H1 (cell line): ENCODE data around the gene TGFBR2. TPM values are rescaled to one million over a fixed set of nuclear protein-coding genes. Genes with fewer than 3 reads are reported as not detected.

Experiments
- CTCF ChIA-PET: fragments of 300-600 bp; sonication (Branson Sonifier 250); formaldehyde crosslinking; loops from one replicate; lab custom pipeline; 2021; ENCODE audit not compliant: partially characterized antibody; lab: Charles Lee
- POLR2A ChIA-PET: fragments of 300-600 bp; sonication (Branson Sonifier 250); formaldehyde crosslinking; loops from one replicate; lab custom pipeline; 2021; ENCODE audit warnings: inconsistent platforms; ENCODE audit not compliant: partially characterized antibody; lab: Charles Lee
- DNase-seq, 2 experiments: peaks; one replicate each; pipeline versions ENCODE4 v3.0.0 to v3.0.0-alpha.2; 2010 to 2022; ENCODE audit warnings: low spot score in 2 of 2, low read depth in 1 of 2, mixed read lengths in 1 of 2
- FAIRE-seq: peaks from 2 replicates; lab custom pipeline; 2011; peaks lifted over from hg19 to GRCh38; lab: Jason Lieb, UNC
- H2AFZ ChIP-seq: 2 replicates; pipeline ENCODE4 v1.8.1; 2012; ENCODE audit warnings: low read length, inconsistent platforms
- H2AK5ac ChIP-seq: 2 replicates; pipeline ENCODE4 v1.6.1; 2013; ENCODE audit warnings: low read depth, low read length
- H2BK120ac ChIP-seq: replicated peaks from 2 replicates; pipeline ENCODE3; 2013; ENCODE audit warnings: low read depth, low read length, inconsistent platforms
- H2BK12ac ChIP-seq: 2 replicates; pipeline ENCODE4 v1.6.1; 2013; ENCODE audit warnings: low read depth, low read length
- H2BK15ac ChIP-seq: 2 replicates; pipeline ENCODE4 v1.6.1; 2013; ENCODE audit warnings: low read length
- H2BK20ac ChIP-seq: 2 replicates; pipeline ENCODE4 v1.6.1; 2013; ENCODE audit warnings: low read length
- H2BK5ac ChIP-seq: 2 replicates; pipeline ENCODE4 v1.6.1; 2013; ENCODE audit warnings: low read depth, low read length
- H3K14ac ChIP-seq: 2 replicates; pipeline ENCODE4 v1.6.1; 2013; ENCODE audit warnings: inconsistent platforms; ENCODE audit not compliant: insufficient read length
- H3K18ac ChIP-seq: 2 replicates; pipeline ENCODE4 v1.6.1; 2013; ENCODE audit warnings: low read length; ENCODE audit errors: extremely low read depth
- H3K23ac ChIP-seq: 2 replicates; pipeline ENCODE4 v1.6.1; 2013; ENCODE audit warnings: inconsistent platforms; ENCODE audit not compliant: insufficient read length
- H3K23me2 ChIP-seq: 2 replicates; pipeline ENCODE4 v1.6.1; 2013; ENCODE audit warnings: low read depth, low read length
- H3K27ac ChIP-seq: 2 replicates; pipeline ENCODE4 v1.6.1; 2011; ENCODE audit warnings: low read depth, low read length, inconsistent platforms
- H3K27me3 ChIP-seq, 4 experiments: replicated peaks in 1 of 4; 1 replicate in 1 of 4; 2 replicates in 3 of 4; pipeline versions ENCODE4 v1.6.1 to v1.8.1; 2011 to 2013; ENCODE audit warnings: low read length in 3 of 4, mild to moderate bottlenecking in 3 of 4, inconsistent platforms in 2 of 4, mixed read lengths in 2 of 4, moderate library complexity in 1 of 4; ENCODE audit not compliant: control insufficient read depth in 3 of 4, insufficient read depth in 3 of 4; ENCODE audit errors: extremely low read depth in 1 of 4
- H3K36me3 ChIP-seq, 4 experiments: 2 replicates each; pipeline versions ENCODE4 v1.6.1 to v1.8.1; 2011 to 2013; ENCODE audit warnings: mild to moderate bottlenecking in 4 of 4, low read length in 3 of 4, moderate library complexity in 2 of 4, control low read depth in 1 of 4, inconsistent platforms in 1 of 4; ENCODE audit not compliant: insufficient read depth in 4 of 4, control insufficient read depth in 2 of 4
- H3K4ac ChIP-seq: replicated peaks from 2 replicates; pipeline ENCODE3; 2013; ENCODE audit warnings: low read length, low read depth, mixed read lengths, inconsistent platforms; ENCODE audit not compliant: insufficient read length
- H3K4me1 ChIP-seq, 4 experiments: replicated peaks in 1 of 4; 1 replicate in 1 of 4; 2 replicates in 3 of 4; pipeline versions ENCODE4 v1.6.1 to v1.8.1; 2011 to 2013; ENCODE audit warnings: low read length in 3 of 4, inconsistent platforms in 2 of 4, mixed read lengths in 1 of 4; ENCODE audit not compliant: insufficient read depth in 4 of 4, control insufficient read depth in 3 of 4
- H3K4me2 ChIP-seq, 2 experiments: 2 replicates each; pipeline versions ENCODE4 v1.6.1 to v1.8.1; 2011 to 2013; ENCODE audit warnings: low read depth in 2 of 2, low read length in 2 of 2, control low read depth in 1 of 2, inconsistent platforms in 1 of 2, mild to moderate bottlenecking in 1 of 2; ENCODE audit not compliant: insufficient read depth in 1 of 2
- H3K4me3 ChIP-seq, 4 experiments: fragments of 200-600, 300-600 bp in 1 of 4; sonication (generic), shearing (Covaris generic), sonication (Bioruptor Twin) in 1 of 4; 2 replicates each; pipeline versions ENCODE4 v1.5.1 to v1.8.1; 2011 to 2016; ENCODE audit warnings: low read length in 4 of 4, low read depth in 3 of 4, control low read depth in 2 of 4, inconsistent platforms in 2 of 4, mild to moderate bottlenecking in 2 of 4, mixed read lengths in 1 of 4, moderate library complexity in 1 of 4; ENCODE audit not compliant: insufficient read depth in 2 of 4; ENCODE audit errors: extremely low read depth in 1 of 4
- H3K56ac ChIP-seq: replicated peaks from 2 replicates; pipeline ENCODE3; 2013; ENCODE audit warnings: low read depth, mild to moderate bottlenecking, mixed read lengths, low read length, inconsistent platforms; ENCODE audit not compliant: insufficient read length
- H3K79me1 ChIP-seq: 2 replicates; pipeline ENCODE4 v1.6.1; 2013; ENCODE audit warnings: low read depth, low read length, control low read depth
- H3K79me2 ChIP-seq, 2 experiments: 2 replicates each; pipeline versions ENCODE4 v1.6.1 to v1.8.1; 2012 to 2013; ENCODE audit warnings: low read length in 2 of 2, mild to moderate bottlenecking in 2 of 2, inconsistent platforms in 1 of 2; ENCODE audit not compliant: insufficient read depth in 2 of 2, control insufficient read depth in 1 of 2
- H3K9ac ChIP-seq, 4 experiments: replicated peaks in 1 of 4; 1 replicate in 1 of 4; 2 replicates in 3 of 4; pipeline versions ENCODE4 v1.6.1 to v1.8.1; 2011 to 2013; ENCODE audit warnings: low read depth in 3 of 4, low read length in 3 of 4, control low read depth in 2 of 4, mild to moderate bottlenecking in 2 of 4, moderate library complexity in 2 of 4, inconsistent platforms in 1 of 4; ENCODE audit errors: extremely low read depth in 1 of 4
- H3K9me3 ChIP-seq, 2 experiments: 2 replicates each; pipeline versions ENCODE4 v1.6.1 to v1.8.1; 2012 to 2013; ENCODE audit warnings: mild to moderate bottlenecking in 2 of 2, moderate library complexity in 2 of 2, control low read depth in 1 of 2, inconsistent platforms in 1 of 2, low read depth in 1 of 2, low read length in 1 of 2, mixed read lengths in 1 of 2; ENCODE audit not compliant: insufficient read depth in 2 of 2
- H4K20me1 ChIP-seq, 2 experiments: replicated peaks in 1 of 2; 2 replicates each; pipeline versions ENCODE3 to v1.8.1; 2011 to 2013; ENCODE audit warnings: inconsistent platforms in 2 of 2, low read length in 2 of 2, mild to moderate bottlenecking in 1 of 2; ENCODE audit not compliant: insufficient read depth in 2 of 2, control insufficient read depth in 1 of 2
- H4K5ac ChIP-seq: 2 replicates; pipeline ENCODE4 v1.6.1; 2013; ENCODE audit warnings: low read length, low read depth, mixed read lengths, inconsistent platforms; ENCODE audit not compliant: insufficient read length
- H4K8ac ChIP-seq: 2 replicates; pipeline ENCODE4 v1.8.0; 2013; ENCODE audit warnings: mild to moderate bottlenecking, moderate library complexity, low read length, inconsistent platforms; ENCODE audit not compliant: insufficient read depth; ENCODE audit errors: extremely low read depth
- H4K91ac ChIP-seq: replicated peaks from 2 replicates; pipeline ENCODE3; 2013; ENCODE audit warnings: low read length, mixed read lengths, inconsistent platforms; ENCODE audit not compliant: insufficient read length
- ATF3 ChIP-seq: IDR thresholded peaks from 2 replicates; pipeline ENCODE4 v1.6.1; 2011; ENCODE audit warnings: low read depth, mild to moderate bottlenecking, low read length; ENCODE audit not compliant: insufficient read depth
- CREB1 ChIP-seq: IDR thresholded peaks from 2 replicates; pipeline ENCODE4 v1.6.1; 2012; ENCODE audit warnings: inconsistent platforms
- GTF2F1 ChIP-seq: IDR thresholded peaks from 2 replicates; pipeline ENCODE4 v1.6.1; 2012; ENCODE audit warnings: low read depth, low read length, improper control_type of control experiment, borderline replicate concordance
- SIX5 ChIP-seq: IDR thresholded peaks from 2 replicates; pipeline ENCODE4 v1.6.1; 2011; ENCODE audit warnings: mild to moderate bottlenecking, low read depth, low read length
- SP2 ChIP-seq: IDR thresholded peaks from 2 replicates; pipeline ENCODE4 v1.6.1; 2012; ENCODE audit warnings: mild to moderate bottlenecking, low read length, inconsistent platforms
- SP4 ChIP-seq: IDR thresholded peaks from 2 replicates; pipeline ENCODE4 v1.6.1; 2012; ENCODE audit warnings: low read length, inconsistent platforms
- WGBS, 2 experiments: shearing (Covaris generic) in 1 of 2; methylation state at CpG; one replicate each; pipeline versions ENCODE4 v1.1.6 to v1.1.7; 2013 to 2015; ENCODE audit warnings: low lambda C conversion rate in 2 of 2, mixed read lengths in 2 of 2, inconsistent platforms in 1 of 2, low coverage in 1 of 2, missing lambda C conversion rate in 1 of 2; ENCODE audit not compliant: insufficient replicate concordance in 2 of 2, insufficient coverage in 1 of 2, insufficient read length in 1 of 2; ENCODE audit errors: extremely low coverage in 1 of 2, missing lambda C conversion rate in 1 of 2; 5-methylcytosine and 5-hydroxymethylcytosine counted together
- polyA plus RNA-seq, 7 experiments: library from polyadenylated mRNA; depleted of rRNA in 3 of 7; stranded (reverse) in 5 of 7; unstranded in 2 of 7; fragments of >200 nt in 5 of 7; fragments of 200-250 nt in 2 of 7; gene quantifications; 1 replicate in 5 of 7; 2 replicates in 1 of 7; 4 replicates in 1 of 7; pipeline versions ENCODE4 v1.2.1 to v1.2.3, GENCODE V29; 2011 to 2013; ENCODE audit warnings: missing spikeins in 2 of 7, mixed read lengths in 2 of 7
- total RNA-seq: library from RNA; stranded (reverse); fragmentation: NEBNext Ultra II Directional; extraction: Animal tissue kit (Norgen Biotek cat#: 25700); gene quantifications from 2 replicates; pipeline ENCODE4 v1.2.1, GENCODE V29; 2021

The TGFBR2 gene
- total and polyA plus RNA-seq, 2 of the 8 experiments (the other 6 are each of a cell fraction or from before 2014, with no cell fraction given), result 4.2 to 7.4 TPM

DNA sequence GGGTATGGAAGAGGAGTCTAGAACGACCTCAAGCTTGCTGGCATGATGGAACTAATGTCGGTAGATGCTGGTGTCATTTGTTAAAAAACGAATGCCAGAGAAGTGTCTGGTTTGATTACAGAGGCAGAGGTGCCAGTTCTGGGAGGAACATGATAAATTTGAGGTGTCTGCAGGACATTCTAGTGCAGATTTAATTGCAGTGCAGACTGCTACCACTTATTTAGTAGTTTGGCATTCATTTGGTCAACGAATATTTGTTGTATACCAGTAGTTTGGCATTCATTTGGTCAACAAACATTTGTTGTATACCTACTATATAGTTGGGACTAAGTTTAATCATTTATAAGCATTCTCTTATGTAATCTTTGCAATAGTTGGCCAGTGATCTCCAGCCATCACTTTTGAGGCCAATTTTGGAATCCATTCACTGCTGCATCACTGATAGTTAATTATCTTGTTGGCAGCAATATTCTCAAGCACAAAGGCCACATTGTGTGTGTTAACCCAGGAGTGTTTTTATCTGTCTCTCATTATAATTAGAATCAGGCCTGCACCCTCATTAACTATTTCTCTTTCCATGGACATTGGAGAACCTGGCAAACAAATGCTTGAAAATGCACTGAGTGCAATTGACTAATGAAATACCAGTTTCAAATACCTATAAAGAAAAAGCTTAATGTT is 19.5 kb upstream of the TGFBR2 start:
- Histone ChIP-seq H3K4me1 (no peaks in the 10 kb centered on the region), H3K56ac (no peak overlapping the region), H3K4me2 (no peak overlapping the region), H4K5ac (no peak overlapping the region), H2BK12ac (no peak overlapping the region), H3K4ac (no peak overlapping the region)
- POLR2A ChIA-PET, result no interaction called here
- no peak for DNase-seq
- no peak for TF ChIP-seq SP4
- no peak for TF ChIP-seq CREB1
- no peak for TF ChIP-seq SIX5
- TF ChIP-seq ATF3, result no peak
- no peak for TF ChIP-seq SP2
- TF ChIP-seq GTF2F1, result no peak
- TF ChIP-seq, all 59 proteins: peak for 0
- Histone ChIP-seq H3K79me2 (no peaks in the 10 kb centered on the region), H3K4me3 (no peak overlapping the region), H3K23me2 (no peaks in the 10 kb centered on the region; the same call in 1 of the 2 replicates), H2AFZ (no peak overlapping the region), H3K9ac (no peak overlapping the region), H2BK5ac (no peak overlapping the region), H3K9me3 (no peaks in the 10 kb centered on the region), H3K23ac (no peak overlapping the region), H3K18ac (no peak overlapping the region), H4K8ac (no peak overlapping the region), H2BK15ac (no peak overlapping the region), H3K14ac (no peak overlapping the region), H2AK5ac (no peak overlapping the region), H4K20me1 (no peaks in the 10 kb centered on the region), H3K79me1 (no peaks in the 10 kb centered on the region), H4K91ac (no peak overlapping the region), H2BK120ac (no peak overlapping the region), H3K27ac (no peak overlapping the region), H2BK20ac (no peak overlapping the region), H3K27me3 (no peaks in the 10 kb centered on the region), H3K36me3 (no peaks in the 10 kb centered on the region)
- CTCF ChIA-PET, result interaction anchor here (0.7 to 0.9 kb wide), 2 partner anchors 20 to 106 kb away, joined by 3 to 4 read pairs; no protein-coding TSS in a partner anchor
- WGBS, 2 experiments, result 89% methylated on average over 4 of the region's 4 CpGs; no CpG with 5 or more reads in 1 of the 2 experiments
- no peak for FAIRE-seq
